ENCODE results near the gene TBX6.

TBX6 gene

DNA sequence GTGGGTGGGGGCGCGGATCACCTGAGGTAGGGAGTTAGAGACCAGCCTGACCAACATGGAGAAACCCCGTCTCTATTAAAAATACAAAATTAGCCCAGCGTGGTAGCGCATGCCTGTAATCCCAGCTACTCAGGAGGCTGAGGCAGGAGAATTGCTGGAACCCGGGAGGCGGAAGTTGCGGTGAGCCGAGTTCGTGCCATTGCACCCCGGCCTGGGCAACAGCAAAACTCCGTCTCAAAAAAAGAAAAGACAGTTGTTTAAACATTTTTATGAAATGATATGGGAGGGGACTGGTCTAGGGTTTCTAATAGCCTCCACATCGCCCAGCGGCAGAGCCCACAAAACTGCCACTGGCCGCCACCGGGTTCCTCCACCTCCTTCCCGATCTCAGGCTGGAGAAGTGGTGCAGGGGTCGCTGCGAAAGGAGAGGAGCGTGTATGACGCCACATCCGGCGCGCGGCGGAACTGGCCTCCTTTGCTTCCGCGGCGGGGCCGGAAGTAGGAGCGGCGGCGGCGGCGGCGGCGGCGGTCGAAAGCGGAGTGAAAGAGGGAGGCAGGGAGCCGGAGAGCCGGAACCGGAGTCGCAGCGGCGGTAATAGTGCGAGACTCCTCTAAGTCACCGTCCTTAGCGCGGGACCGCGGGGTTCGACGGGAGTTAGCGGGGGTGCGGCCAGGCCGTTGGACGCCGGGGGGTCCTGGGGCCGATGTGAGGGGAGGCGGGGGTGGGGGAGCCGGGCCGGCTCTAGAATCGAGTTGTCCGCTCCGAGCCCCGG, 16.0 kb downstream of the TBX6 start, which contains the start of gene PPP4C:
Gene PPP4C (plus strand): TSS at position 492 of the 773 bp plus-strand sequence. CDS start 384 bp downstream, outside the sequence.
- H4K20me1 ChIP-seq = peaks cover 54 to 71% (median 59%) of the 10 kb centered on the region in 11 experiments
- H3K9me3 ChIP-seq (replicated peaks in 1 of 11) = no peaks in the 10 kb centered on the region
- H3K4me3 ChIP-seq = peak within 1 kb of the TSS; percentile 83 to 98 (median 94)
- H3K36me3 ChIP-seq = peaks cover 65 to 77% (median 72%) of the 10 kb centered on the region in 11 experiments
- H3K4me1 ChIP-seq = peaks cover 25 to 79% (median 43%) of the 10 kb centered on the region in 10 experiments
- peak within 1 kb of the TSS; percentile 84 to 98 (median 93) for H3K4me2 ChIP-seq
- no peaks in the 10 kb centered on the region for H3K27me3 ChIP-seq
- no peak; a peak in 1 of 22 replicates for TF ChIP-seq Cebpa-rat (IDR thresholded peaks at IDR 0.05)
- H3K27ac ChIP-seq = peak within 1 kb of the TSS; percentile 83 to 93 (median 88)
- H3K9ac ChIP-seq = peak within 1 kb of the TSS; percentile 86 to 98 (median 94)

- H3K27ac ChIP-seq = peak overlapping the region in 7 of 11 experiments; percentile 20 to 54 (median 32); a peak in 6 of 22 replicates
- peak overlapping the region in 6 of 10 experiments; percentile 97 to 99 (median 98); a peak in 12 of 20 replicates for H3K4me3 ChIP-seq
- H3K27me3 ChIP-seq = no peaks in the 10 kb centered on the region
- peaks cover 63 to 81% (median 71%) of the 10 kb centered on the region in 11 experiments for H4K20me1 ChIP-seq
- H3K9ac ChIP-seq = peak overlapping the region; percentile 39 to 97 (median 91); a peak in 20 of 22 replicates
- H3K36me3 ChIP-seq = peaks cover 74 to 90% (median 83%) of the 10 kb centered on the region in 11 experiments
- H3K4me2 ChIP-seq = peak overlapping the region; percentile 97 to 99 (median 99); a peak in 21 of 22 replicates
- no peak for TF ChIP-seq Cebpa-rat (IDR thresholded peaks at IDR 0.05)
- H3K9me3 ChIP-seq (replicated peaks in 1 of 11) = no peaks in the 10 kb centered on the region
- H3K4me1 ChIP-seq = peaks cover 51 to 86% (median 59%) of the 10 kb centered on the region in 10 experiments
Measured at GRCh38 chr16:30070490-30070889, 21.2 kb downstream of the TBX6 start.

GRCh38 chr16:30069611-30070462, 21.9 kb downstream of the TBX6 start:
- peak overlapping the region; percentile 39 to 97 (median 91); a peak in 21 of 22 replicates for H3K9ac ChIP-seq
- H3K27ac ChIP-seq = peak overlapping the region in 9 of 11 experiments; percentile 9 to 54 (median 32); a peak in 10 of 22 replicates
- H3K9me3 ChIP-seq (replicated peaks in 1 of 11) = no peaks in the 10 kb centered on the region
- H3K27me3 ChIP-seq = no peaks in the 10 kb centered on the region
- peak overlapping the region in 9 of 10 experiments; percentile 2 to 99 (median 98); a peak in 16 of 20 replicates for H3K4me3 ChIP-seq
- peak overlapping the region; percentile 97 to 99 (median 99) for H3K4me2 ChIP-seq
- no peak for TF ChIP-seq Cebpa-rat (IDR thresholded peaks at IDR 0.05)
- H4K20me1 ChIP-seq = peaks cover 63 to 81% (median 71%) of the 10 kb centered on the region in 11 experiments
- H3K36me3 ChIP-seq = peaks cover 74 to 90% (median 83%) of the 10 kb centered on the region in 11 experiments
- H3K4me1 ChIP-seq = peaks cover 45 to 80% (median 53%) of the 10 kb centered on the region in 10 experiments

GRCh38 chr16:30068750-30069610, 22.7 kb downstream of the TBX6 start:
- peak overlapping the region; percentile 97 to 99 (median 99) for H3K4me2 ChIP-seq

GRCh38 chr16:30068333-30068732, 23.4 kb downstream of the TBX6 start:
- peak overlapping the region in 8 of 11 experiments; percentile 2 to 51 (median 16); a peak in 7 of 22 replicates for H3K27ac ChIP-seq
- H3K27me3 ChIP-seq = no peaks in the 10 kb centered on the region
- H3K4me1 ChIP-seq = peaks cover 45 to 72% (median 51%) of the 10 kb centered on the region in 10 experiments
- H3K36me3 ChIP-seq = peaks cover 72 to 77% (median 74%) of the 10 kb centered on the region in 11 experiments
- H3K9ac ChIP-seq = peak overlapping the region; percentile 21 to 97 (median 91); a peak in 19 of 22 replicates
- peaks cover 63 to 77% (median 71%) of the 10 kb centered on the region in 11 experiments for H4K20me1 ChIP-seq
- H3K4me3 ChIP-seq = peak overlapping the region in 8 of 10 experiments; percentile 10 to 99 (median 98); a peak in 15 of 20 replicates
- no peak for TF ChIP-seq Cebpa-rat (IDR thresholded peaks at IDR 0.05)
- H3K4me2 ChIP-seq = peak overlapping the region; percentile 97 to 99 (median 99)
- no peaks in the 10 kb centered on the region for H3K9me3 ChIP-seq (replicated peaks in 1 of 11)

More at GRCh38 chr16:30068750-30069610, 22.7 kb downstream of the TBX6 start:
- peaks cover 43 to 72% (median 47%) of the 10 kb centered on the region in 10 experiments for H3K4me1 ChIP-seq
- H3K9ac ChIP-seq = peak overlapping the region; percentile 39 to 97 (median 91); a peak in 20 of 22 replicates
- peak overlapping the region in 9 of 11 experiments; percentile 7 to 54 (median 32); a peak in 11 of 22 replicates for H3K27ac ChIP-seq
- peaks cover 63 to 81% (median 71%) of the 10 kb centered on the region in 11 experiments for H4K20me1 ChIP-seq
- H3K27me3 ChIP-seq = no peaks in the 10 kb centered on the region
- H3K9me3 ChIP-seq (replicated peaks in 1 of 11) = no peaks in the 10 kb centered on the region
- no peak for TF ChIP-seq Cebpa-rat (IDR thresholded peaks at IDR 0.05)
- peak overlapping the region in 9 of 10 experiments; percentile 10 to 99 (median 98); a peak in 17 of 20 replicates for H3K4me3 ChIP-seq
- H3K36me3 ChIP-seq = peaks cover 74 to 83% (median 80%) of the 10 kb centered on the region in 11 experiments

DNA sequence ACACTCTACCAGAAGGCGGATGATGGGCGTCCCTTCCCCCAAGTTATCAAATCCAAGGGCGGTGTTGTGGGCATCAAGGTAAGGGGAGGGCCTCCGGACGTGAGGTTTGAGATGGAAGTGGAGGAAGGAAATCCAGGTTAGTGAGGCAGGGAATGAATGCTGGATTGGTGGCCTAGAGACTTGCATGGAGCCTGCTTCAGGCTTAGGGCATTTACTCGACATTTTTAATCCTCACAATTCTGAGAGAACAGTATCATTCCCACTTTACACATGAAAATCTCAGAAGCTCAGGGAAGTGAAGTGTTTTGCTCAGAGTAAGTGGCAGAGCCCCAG, 24.2 kb downstream of the TBX6 start:
- H3K27ac ChIP-seq = peak overlapping the region in 10 of 11 experiments; percentile 78 to 98 (median 94); a peak in 11 of 22 replicates
- H3K4me2 ChIP-seq = peak overlapping the region; percentile 97 to 99 (median 99)
- peaks cover 64 to 69% (median 66%) of the 10 kb centered on the region in 11 experiments for H3K36me3 ChIP-seq
- H4K20me1 ChIP-seq = peaks cover 63 to 70% (median 68%) of the 10 kb centered on the region in 11 experiments
- H3K27me3 ChIP-seq = no peaks in the 10 kb centered on the region
- peak overlapping the region; percentile 86 to 99 (median 98) for H3K4me3 ChIP-seq
- TF ChIP-seq Cebpa-rat (IDR thresholded peaks at IDR 0.05) = no peak
- peaks cover 53 to 72% (median 59%) of the 10 kb centered on the region in 10 experiments for H3K4me1 ChIP-seq
- peak overlapping the region; percentile 90 to 97 (median 93) for H3K9ac ChIP-seq
- no peaks in the 10 kb centered on the region for H3K9me3 ChIP-seq (replicated peaks in 1 of 11)

DNA sequence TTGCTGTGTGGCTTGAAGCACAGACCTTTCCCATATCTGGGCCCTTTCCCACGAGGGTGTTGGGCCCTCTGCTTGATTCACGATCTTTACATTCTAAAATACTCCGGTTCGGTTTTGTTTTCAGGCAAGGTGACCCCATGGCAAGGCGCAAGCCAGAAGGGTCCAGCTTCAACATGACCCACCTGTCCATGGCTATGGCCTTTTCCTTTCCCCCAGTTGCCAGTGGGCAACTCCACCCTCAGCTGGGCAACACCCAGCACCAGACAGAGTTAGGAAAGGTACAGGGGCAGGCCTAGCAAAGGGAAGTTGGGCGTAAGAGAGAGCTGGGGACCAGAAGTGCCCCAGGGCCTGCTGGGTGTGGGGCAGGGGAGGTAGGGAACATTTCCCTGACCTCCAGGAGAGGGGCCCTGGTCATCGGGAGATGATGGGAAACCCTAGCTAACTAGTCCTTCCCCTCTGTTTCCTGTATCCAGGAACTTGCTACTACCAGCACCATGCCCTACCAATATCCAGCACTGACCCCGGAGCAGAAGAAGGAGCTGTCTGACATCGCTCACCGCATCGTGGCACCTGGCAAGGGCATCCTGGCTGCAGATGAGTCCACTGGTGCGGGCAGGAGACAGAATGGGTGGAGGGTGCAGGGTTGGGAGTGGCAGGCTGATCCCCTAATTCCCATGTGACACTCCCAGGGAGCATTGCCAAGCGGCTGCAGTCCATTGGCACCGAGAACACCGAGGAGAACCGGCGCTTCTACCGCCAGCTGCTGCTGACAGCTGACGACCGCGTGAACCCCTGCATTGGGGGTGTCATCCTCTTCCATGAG, 24.8 kb downstream of the TBX6 start:
- Histone ChIP-seq H3K9me3 (replicated peaks in 1 of 11) (no peaks in the 10 kb centered on the region), H3K27ac (peak overlapping the region; percentile 78 to 98 (median 94)), H3K36me3 (peaks cover 58 to 63% (median 60%) of the 10 kb centered on the region in 11 experiments), H3K4me2 (peak overlapping the region; percentile 97 to 99 (median 99)), H3K4me3 (peak overlapping the region; percentile 86 to 99 (median 98)), H3K9ac (peak overlapping the region; percentile 90 to 97 (median 93)), H4K20me1 (peaks cover 63 to 64% (median 63%) of the 10 kb centered on the region in 11 experiments), H3K27me3 (no peaks in the 10 kb centered on the region), H3K4me1 (peaks cover 54 to 69% (median 61%) of the 10 kb centered on the region in 10 experiments)
- no peak for TF ChIP-seq Cebpa-rat (IDR thresholded peaks at IDR 0.05)

All from BLaER1 treated with 17β-estradiol and CSF1 and Interleukin-3, amounts not matched to agents 10 nM and 100 nM (cell line).